Nephron progenitor cell (in vitro differentiated cells): Measurements from ENCODE around the gene RTN4R.

ENCODE experiments used
- DNase-seq: peaks from one replicate; pipeline ENCODE4 v3.0.0; 2021
- H3K27ac Mint-ChIP-seq: 2 replicates; pipeline ENCODE4 v1.8.0; 2021; ENCODE audit warnings: mild to moderate bottlenecking, moderate library complexity, mixed read lengths
- H3K27me3 Mint-ChIP-seq: 2 replicates; pipeline ENCODE4 v1.8.0; 2021; ENCODE audit warnings: mild to moderate bottlenecking, low read depth, mixed read lengths; ENCODE audit not compliant: poor library complexity
- H3K36me3 Mint-ChIP-seq: 2 replicates; pipeline ENCODE4 v1.8.0; 2021; ENCODE audit warnings: low read depth, mixed read lengths
- H3K4me1 Mint-ChIP-seq: 2 replicates; pipeline ENCODE4 v1.8.0; 2021; ENCODE audit warnings: mixed read lengths
- H3K4me3 Mint-ChIP-seq: 2 replicates; pipeline ENCODE4 v1.8.0; 2021; ENCODE audit warnings: mild to moderate bottlenecking, moderate library complexity, mixed read lengths
- H3K9me3 Mint-ChIP-seq: 2 replicates; pipeline ENCODE4 v1.8.0; 2021; ENCODE audit warnings: mild to moderate bottlenecking, moderate library complexity, mixed read lengths
- TF ChIP-seq, protein P1 (sequence below): fragments of 200-600 bp; sonication (generic); IDR thresholded peaks from 2 replicates; pipeline ENCODE4 v1.5.0; 2021; ENCODE audit warnings: antibody characterized with exemption

Gene RTN4R

DNA sequence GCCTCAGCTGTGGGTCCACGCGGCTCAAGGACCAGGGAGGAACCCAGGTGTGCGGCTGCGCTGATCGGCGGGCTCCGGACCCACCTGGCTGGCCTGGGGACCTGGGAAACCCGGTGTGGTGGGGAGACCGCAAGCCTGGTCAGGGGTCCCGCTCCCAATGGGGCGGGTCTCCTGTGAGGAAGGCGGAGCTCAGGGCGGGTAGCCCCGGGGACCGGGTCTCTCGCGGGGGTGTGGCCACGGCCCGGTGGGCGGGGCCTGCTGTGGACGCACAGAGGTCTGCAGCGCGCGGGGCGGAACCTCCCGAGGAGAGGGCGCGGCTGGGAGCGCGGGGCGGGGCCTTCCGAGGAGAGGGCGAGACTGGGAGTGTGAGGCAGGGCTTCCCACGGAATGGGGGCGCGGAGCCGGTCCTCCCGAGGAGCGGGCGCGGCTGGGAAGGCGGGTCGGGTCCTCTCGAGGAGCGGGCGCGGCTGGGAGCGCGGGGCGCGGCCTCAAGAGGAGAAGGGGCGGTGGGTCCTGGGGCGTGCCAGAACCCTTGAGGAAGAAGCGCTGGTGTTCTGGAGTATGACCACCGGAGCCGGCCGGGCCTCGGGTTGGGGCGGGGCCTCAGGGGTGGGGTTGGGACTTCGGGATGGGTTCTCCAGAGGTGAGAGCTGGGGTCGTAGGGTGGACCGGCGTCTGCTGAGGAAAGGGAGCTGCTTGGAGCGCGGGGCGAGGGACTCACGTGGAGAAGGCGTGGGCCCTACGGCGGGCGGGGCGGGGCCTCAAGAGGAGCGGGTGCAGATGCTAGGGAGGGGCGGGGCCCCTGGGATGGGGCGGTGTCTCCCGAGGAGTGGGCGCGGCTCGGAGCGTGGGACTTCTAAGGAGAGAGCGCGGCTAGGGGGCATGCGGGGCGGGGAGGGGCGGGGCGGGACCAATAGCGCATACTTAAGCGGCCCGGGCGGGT is 31.0 kb upstream of the RTN4R start:
- TF ChIP-seq, protein P1, sequence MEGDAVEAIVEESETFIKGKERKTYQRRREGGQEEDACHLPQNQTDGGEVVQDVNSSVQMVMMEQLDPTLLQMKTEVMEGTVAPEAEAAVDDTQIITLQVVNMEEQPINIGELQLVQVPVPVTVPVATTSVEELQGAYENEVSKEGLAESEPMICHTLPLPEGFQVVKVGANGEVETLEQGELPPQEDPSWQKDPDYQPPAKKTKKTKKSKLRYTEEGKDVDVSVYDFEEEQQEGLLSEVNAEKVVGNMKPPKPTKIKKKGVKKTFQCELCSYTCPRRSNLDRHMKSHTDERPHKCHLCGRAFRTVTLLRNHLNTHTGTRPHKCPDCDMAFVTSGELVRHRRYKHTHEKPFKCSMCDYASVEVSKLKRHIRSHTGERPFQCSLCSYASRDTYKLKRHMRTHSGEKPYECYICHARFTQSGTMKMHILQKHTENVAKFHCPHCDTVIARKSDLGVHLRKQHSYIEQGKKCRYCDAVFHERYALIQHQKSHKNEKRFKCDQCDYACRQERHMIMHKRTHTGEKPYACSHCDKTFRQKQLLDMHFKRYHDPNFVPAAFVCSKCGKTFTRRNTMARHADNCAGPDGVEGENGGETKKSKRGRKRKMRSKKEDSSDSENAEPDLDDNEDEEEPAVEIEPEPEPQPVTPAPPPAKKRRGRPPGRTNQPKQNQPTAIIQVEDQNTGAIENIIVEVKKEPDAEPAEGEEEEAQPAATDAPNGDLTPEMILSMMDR = no peak
- Mint-ChIP-seq H3K36me3 (no peaks in the 10 kb centered on the region), H3K4me1 (peaks cover 4% of the 10 kb centered on the region), H3K4me3 (peak overlapping the region; percentile 67), H3K27me3 (peaks cover 86% of the 10 kb centered on the region), H3K27ac (no peak overlapping the region), H3K9me3 (no peaks in the 10 kb centered on the region)
- peak; percentile 98 for DNase-seq

DNA sequence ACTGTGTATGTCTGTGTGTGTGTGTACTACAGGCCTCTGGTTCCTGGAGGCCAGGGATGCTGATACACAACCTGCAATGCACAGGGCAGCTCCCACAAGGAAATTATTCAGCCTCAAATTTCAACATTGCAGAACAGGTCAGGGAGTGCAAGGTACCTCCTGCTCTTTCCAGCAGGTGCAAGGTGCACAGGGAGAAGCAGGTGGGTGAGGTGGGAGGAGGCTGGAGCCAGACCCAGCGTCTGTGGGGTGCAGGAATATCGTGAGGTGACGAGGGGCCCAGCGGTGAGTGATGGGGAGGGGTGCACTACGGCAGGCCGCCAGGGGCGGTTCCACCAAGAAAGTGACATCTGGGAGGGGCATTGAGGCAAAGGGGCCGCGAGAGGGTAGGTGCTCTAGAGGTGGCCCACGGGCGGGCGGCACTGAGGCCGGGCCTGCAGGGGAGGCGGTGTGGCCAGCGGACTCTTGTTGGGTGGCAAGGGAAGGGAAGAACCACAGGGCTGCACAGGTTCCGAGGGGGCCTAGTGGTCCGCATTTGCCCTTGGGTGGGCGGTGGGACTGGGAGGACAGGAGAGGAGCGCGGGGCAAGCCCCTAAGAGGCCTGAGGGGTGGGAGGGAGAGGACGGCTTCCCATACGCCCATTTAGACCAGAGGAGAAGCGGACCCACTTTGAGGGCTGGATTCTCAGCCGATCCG is 30.1 kb upstream of the RTN4R start:
- DNase-seq = no peak
- Mint-ChIP-seq H3K4me1 (peaks cover 4% of the 10 kb centered on the region), H3K36me3 (no peaks in the 10 kb centered on the region), H3K27ac (no peak overlapping the region), H3K9me3 (no peaks in the 10 kb centered on the region), H3K27me3 (peaks cover 90% of the 10 kb centered on the region), H3K4me3 (peak overlapping the region; percentile 56)
- TF ChIP-seq, protein P1 = no peak

DNA sequence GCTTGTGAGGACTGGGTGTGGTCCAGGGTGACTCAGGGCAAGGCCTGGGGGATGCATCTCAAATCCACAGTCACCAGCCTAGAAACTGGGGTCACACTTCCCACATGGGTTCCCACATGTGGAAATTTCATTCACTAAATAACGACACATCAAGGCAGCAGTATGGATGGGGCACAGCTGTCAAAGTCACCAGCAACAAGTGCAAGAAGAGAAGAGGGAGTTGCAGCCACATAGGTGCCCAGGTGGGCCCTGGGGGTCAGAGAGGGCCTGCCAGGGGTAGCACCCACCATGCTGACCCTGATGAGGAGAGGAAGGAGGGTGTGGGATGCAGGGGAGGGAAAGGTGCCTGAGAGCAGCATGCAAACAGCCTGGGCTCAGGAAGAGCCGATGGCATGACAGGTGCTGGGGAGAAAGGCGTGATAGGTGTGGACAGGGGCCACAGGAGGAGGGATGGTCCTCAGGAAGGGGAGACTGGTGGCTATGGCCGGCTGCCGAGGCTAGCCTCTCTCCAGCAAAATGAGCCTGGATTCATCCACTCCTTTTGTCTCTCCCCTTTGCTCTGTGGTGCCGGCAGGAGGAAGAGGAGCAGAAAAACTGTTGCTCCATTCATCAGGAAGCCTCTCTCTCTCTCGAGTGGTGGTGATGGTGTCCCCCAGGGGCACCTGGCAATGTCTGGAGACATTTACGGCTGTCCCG is 29.4 kb upstream of the RTN4R start:
- TF ChIP-seq, protein P1 = no peak
- H3K36me3 Mint-ChIP-seq = no peaks in the 10 kb centered on the region
- H3K4me1 Mint-ChIP-seq = peaks cover 9% of the 10 kb centered on the region
- no peak overlapping the region for H3K27ac Mint-ChIP-seq
- no peaks in the 10 kb centered on the region for H3K9me3 Mint-ChIP-seq
- peaks cover 92% of the 10 kb centered on the region for H3K27me3 Mint-ChIP-seq
- H3K4me3 Mint-ChIP-seq = peak overlapping the region; percentile 56
- no peak for DNase-seq

DNA sequence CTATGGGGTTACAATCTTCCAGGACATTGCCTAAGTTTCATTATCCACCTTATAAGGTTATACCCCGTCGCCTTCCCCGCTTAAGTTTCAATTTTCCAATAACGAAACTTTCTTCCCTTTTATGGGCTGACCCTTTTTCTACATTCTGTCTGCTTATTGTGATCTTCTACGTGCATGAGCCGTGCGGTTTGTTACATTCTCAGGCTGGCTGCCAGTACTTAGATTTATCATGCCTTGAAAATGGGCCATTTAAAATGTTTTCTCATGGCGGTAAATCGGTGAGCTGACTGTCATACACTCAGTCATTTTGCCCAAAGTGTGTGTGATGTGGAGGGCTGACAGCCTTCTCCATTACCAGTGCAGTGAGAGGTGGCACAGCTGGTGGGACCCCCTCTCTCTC is 28.5 kb upstream of the RTN4R start:
- Mint-ChIP-seq H3K4me3 (no peak overlapping the region), H3K27me3 (peaks cover 92% of the 10 kb centered on the region), H3K9me3 (no peaks in the 10 kb centered on the region), H3K27ac (peak overlapping the region; percentile 16), H3K36me3 (no peaks in the 10 kb centered on the region), H3K4me1 (peaks cover 15% of the 10 kb centered on the region)
- TF ChIP-seq, protein P1 = no peak
- DNase-seq = no peak

DNA sequence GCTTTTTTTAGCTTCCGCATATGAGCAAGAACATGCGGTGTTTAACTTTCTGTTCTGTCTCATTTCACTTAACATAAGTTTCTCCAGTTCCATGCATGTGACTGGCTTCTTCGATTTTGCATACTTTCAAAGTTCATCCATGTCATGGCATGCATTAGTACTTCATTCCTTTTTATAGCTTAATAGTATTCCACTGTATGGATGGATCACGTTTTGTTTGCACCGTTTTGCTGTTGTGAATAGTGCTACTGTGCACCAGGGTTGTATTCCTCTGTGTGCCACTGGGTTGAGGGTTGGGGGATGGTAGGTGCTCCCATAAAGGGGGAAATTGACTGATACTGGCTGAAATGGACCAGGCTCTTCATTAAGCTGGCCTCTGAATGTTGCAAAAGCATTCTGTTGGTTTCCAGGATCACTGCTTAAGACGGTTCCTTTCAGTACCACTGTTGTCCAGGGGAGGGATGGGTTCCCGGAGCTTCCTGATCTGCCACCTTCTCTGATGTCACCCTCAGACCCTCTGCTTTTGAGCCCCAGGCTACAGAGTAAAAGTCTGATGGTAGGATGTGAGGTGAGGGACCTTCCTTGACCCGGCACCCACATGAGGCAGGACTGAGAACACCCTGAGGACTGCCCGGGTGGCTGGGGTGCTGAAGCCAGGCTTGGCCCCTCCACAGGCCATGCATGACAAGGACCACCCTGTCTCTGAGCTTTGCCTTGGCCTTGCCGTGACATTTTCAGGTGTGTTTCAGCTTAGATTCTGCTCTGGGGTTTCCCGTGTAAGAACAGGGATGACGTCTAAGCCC is 27.3 kb upstream of the RTN4R start:
- no peak overlapping the region for H3K4me3 Mint-ChIP-seq

More for the DNA sequence above, 27.3 kb upstream of the RTN4R start:
- H3K27ac Mint-ChIP-seq = no peak overlapping the region
- H3K36me3 Mint-ChIP-seq = no peaks in the 10 kb centered on the region
- TF ChIP-seq, protein P1 = no peak
- DNase-seq = no peak
- H3K27me3 Mint-ChIP-seq = peaks cover 83% of the 10 kb centered on the region
- H3K4me1 Mint-ChIP-seq = peaks cover 17% of the 10 kb centered on the region
- H3K9me3 Mint-ChIP-seq = no peaks in the 10 kb centered on the region
